HG02678 (cell line): ENCODE measurements around the gene RPS14.
A peak's percentile ranks its signal among the peaks of the same experiment; 100 is the strongest.
"Not testable (repeated sequence)": the region's sequence is repeated elsewhere in the genome, so short reads cannot be mapped to it uniquely, and the experiment has no call there.

Experiments used
- ATAC-seq: cut with Tn5 transposase; IDR thresholded peaks from one replicate; pipeline ENCODE4 v1.9.1; 2021; ENCODE audit warnings: mild to moderate bottlenecking, moderate library complexity; ENCODE audit not compliant: unreplicated experiment

Gene RPS14

DNA sequence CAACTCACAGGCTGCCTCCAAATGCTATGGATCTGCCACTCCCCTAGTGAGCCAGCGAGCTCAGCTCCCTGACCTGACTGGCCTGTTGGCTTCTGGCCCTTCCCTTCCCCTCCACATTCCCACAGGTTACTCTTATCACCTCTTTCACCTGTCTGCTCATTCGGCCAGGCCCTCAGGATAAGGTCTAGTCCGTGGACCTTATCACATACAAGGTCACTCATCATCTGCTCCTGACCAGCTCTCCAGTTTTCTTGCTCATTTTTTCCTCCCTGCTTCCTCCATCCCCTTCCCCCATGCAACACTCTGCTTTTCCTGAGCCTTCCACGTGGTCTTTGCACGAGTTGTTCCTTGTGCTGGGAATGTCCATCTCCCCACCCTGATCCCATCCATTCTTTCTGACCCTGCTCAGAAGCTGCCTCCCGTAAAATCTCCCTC is 32.5 kb upstream of the RPS14 start:
- no peak for ATAC-seq

- no peak for ATAC-seq
These were observed 32.1 kb upstream of the RPS14 start for GRCh38 chr5:150481708-150481965.

DNA sequence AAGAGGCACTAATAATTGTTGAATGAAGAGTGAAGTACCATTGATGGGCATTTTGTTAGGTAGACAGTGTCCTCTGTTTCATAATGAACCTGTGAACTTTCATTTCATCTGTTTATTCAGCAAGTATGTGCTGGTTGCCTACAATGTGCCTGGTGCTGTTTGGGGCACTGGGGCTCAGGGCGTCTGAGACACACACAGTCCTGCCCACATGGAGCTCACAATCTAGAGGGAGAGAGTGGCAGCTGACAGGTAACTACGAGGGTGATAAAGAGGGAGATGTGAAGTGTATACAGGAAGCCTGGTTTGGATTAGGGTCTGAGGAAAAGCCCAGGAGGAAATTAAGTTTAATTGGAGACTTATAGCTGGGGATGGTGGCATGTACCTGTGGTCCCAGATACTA is 29.9 kb upstream of the RPS14 start:
- no peak for ATAC-seq

GRCh38 chr5:150476568-150476967 is 27.0 kb upstream of the RPS14 start:
- ATAC-seq, result not testable (repeated sequence)

- ATAC-seq, result no peak
These were observed 24.3 kb upstream of the RPS14 start for GRCh38 chr5:150473673-150474358.

DNA sequence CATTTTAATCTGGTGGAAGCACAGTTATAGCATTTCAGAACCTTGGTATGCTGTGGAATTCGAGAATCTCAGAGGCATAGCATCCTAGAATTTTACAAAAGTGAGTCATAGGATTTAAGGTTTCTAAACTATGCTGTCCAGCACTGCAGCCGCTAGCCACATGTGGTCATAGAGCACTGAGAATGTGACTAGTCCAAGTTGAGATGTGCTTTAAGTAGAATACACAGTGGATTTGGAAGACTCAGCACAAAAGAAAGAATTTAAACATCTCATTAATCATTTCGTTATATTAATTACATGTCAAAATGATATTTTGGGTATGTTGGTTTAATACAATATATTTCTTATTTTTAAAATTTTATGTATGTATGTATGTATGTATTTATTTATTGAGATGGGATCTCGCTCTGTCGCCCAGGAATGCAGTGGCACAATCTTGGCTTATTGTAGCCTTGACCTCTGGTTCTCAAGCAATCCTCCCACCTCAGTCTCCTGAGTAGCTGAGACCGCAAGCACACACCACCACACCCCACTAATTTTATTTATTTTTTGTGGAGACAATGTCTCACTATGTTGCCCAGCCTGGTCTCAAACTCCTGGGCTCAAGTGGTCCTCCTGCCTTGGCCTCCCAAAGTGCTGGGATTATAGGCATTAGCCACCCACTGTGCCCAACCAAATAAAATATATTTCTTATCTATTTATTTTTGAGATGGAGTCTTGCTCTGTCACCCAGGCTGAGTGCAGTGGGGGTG is 20.4 kb upstream of the RPS14 start:
- no peak for ATAC-seq

- ATAC-seq, result no peak
These were observed 18.7 kb upstream of the RPS14 start for GRCh38 chr5:150468206-150468605.

DNA sequence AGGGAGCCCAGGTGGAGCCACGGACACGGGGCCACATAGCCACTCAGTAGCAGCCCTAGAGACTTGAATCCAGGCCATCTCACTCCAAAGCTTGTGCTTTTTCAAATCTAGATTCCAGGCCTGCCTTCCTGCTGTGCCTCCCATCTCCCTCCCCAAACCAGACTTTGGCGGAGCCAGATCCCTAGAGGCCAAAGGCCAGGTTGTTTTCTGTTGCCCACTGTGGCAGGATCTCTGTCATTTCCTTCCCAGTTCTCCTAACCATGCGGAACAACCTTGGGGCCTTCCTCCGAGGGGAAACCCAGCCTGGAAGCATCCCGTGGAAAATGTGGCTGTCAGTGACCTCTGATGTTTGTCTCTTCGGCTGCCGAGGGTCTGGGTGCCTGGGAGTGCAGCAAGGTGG is 16.4 kb upstream of the RPS14 start:
- no peak for ATAC-seq

DNA sequence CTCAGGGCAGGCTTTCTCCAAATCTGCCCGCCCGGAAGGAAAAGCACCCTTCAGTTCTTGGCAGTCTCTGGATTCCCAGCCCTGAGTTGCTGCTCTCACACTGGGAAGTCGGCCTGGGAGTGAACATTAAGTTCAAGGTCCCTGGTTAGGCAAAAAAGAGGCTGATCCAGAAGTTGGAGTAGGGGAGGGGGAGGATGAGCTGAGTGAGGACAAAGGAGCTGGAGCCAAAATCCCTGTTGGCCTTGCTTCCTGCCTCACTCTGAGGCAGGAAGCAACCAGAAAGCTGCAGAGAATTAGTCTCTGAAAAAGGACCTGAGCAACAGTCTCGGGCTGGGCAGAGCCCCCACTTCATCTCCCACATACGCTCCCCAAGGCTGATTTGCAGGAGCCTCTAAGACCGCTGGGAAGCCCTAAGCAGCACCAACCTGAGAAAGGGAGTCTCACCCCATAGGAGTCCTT is 15.0 kb upstream of the RPS14 start:
- no peak for ATAC-seq

- ATAC-seq, result peak; percentile 87
These were observed 11.7 kb upstream of the RPS14 start for GRCh38 chr5:150461231-150461630.

- ATAC-seq, result no peak
These were observed 11.2 kb upstream of the RPS14 start for GRCh38 chr5:150460781-150461180.

GRCh38 chr5:150458802-150459557 is 9.4 kb upstream of the RPS14 start:
- peak; percentile 72 for ATAC-seq

DNA sequence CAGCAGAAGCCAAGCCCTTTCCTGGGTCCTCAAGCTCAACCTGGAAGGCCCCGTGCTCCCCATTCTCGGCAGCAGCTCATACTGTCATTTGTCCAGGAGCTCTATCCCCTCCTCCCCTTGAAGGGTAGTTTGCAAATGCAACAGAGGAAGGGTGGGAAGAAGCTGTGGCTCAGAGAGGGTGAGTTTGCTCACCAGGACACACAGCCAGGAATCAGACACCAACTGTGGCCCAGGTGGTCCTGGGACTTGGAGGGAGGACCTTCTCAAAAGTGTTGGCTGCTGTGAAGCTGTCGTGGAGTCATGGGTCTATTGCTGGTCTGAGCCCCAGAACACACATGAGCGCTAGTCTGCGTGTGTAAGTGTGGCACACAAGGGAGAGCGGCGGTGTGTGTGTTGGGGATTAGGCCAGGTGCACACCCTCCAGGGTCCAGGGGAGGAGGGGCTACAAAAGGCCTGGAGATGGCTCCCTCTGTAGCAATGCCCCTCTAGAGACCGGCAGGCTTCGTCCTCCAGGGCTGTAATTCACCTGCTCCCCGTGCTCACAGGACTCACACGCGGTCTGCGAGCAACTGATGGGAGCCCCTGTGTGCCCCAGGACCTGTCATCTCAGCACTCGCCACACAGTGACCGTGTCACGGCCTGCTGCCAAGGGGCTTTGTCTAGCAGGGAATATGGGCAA is 8.2 kb upstream of the RPS14 start:
- no peak for ATAC-seq

GRCh38 chr5:150457121-150457520 is 7.6 kb upstream of the RPS14 start:
- ATAC-seq, result no peak

GRCh38 chr5:150454492-150455229 is 5.1 kb upstream of the RPS14 start:
- ATAC-seq, result no peak

GRCh38 chr5:150454027-150454426 is 4.5 kb upstream of the RPS14 start:
- not testable (repeated sequence) for ATAC-seq

DNA sequence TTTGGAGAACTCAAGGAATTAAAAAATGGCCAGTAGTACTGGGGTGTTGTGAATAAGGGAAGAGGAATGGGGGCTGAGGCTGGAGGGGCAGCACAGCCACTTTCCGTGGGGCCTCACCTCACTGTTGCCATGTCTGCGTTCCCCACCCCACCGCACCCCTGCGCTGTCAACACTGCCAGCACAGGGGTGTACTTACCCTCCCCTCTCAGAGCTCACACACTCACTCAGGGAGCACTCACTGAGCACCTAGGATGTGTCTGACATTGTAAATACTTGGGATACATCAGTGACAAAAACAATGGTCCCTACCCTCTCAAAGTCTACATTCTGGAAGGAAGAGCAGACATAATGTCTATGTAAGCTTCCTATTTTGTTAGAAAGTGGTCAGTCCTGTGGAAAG is 3.4 kb upstream of the RPS14 start:
- ATAC-seq, result no peak

DNA sequence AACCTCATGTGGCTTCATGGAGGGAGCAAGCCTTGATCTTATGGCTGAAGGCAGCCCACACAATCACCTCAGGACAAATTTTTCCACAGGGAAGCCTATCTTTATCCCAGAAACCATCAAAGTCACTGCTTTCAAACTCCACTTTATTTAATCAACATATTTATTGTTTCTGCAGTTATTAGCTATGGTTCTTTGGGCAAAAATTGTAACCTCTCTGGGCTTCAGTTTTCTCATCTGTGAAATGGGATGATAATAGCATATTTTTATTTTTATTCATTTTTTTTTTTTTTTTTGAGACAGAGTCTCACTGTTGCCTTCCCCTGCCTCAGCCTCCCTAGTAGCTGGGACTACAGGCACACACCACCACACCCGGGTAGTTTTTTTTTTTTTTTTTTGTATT is 2.1 kb upstream of the RPS14 start:
- ATAC-seq, result no peak

- ATAC-seq, result peak; percentile 30
These were observed 505 bp downstream of the RPS14 start for GRCh38 chr5:150448952-150449516.

GRCh38 chr5:150448334-150448733 is 1.2 kb downstream of the RPS14 start:
- ATAC-seq, result no peak
